Naive B cell (primary cell): ENCODE data around the gene TMOD4. TPM values are rescaled to one million over a fixed set of nuclear protein-coding genes. Genes with fewer than 3 reads are reported as not detected.

ENCODE experiments used
- ATAC-seq, 2 donors: fragments of 150-1000 bp; cut with Tn5 transposase; 2 replicates each; pipeline ENCODE4 v1.10.0; 2021; ENCODE audit warnings: low read depth in 2 of 2, mild to moderate bottlenecking in 2 of 2, moderate library complexity in 2 of 2
- DNase-seq: peaks from one replicate; pipeline ENCODE4 v3.0.0; 2022
- H3K27ac Mint-ChIP-seq, 6 donors: one replicate each; pipeline ENCODE4 v1.8.0; 2020 to 2022; ENCODE audit warnings: mild to moderate bottlenecking in 6 of 6, mixed read lengths in 6 of 6, moderate library complexity in 5 of 6, inconsistent platforms in 2 of 6
- H3K27me3 Mint-ChIP-seq, 3 donors: one replicate each; pipeline ENCODE4 v1.8.0; 2021 to 2022; ENCODE audit warnings: mixed read lengths in 3 of 3, mild to moderate bottlenecking in 1 of 3
- H3K36me3 Mint-ChIP-seq, 2 donors: one replicate each; pipeline ENCODE4 v1.8.0; 2020 to 2022; ENCODE audit warnings: mixed read lengths in 2 of 2, inconsistent platforms in 1 of 2, mild to moderate bottlenecking in 1 of 2
- H3K4me1 Mint-ChIP-seq, 3 donors: one replicate each; pipeline ENCODE4 v1.8.0; 2020 to 2022; ENCODE audit warnings: mixed read lengths in 3 of 3, inconsistent platforms in 1 of 3, mild to moderate bottlenecking in 1 of 3, moderate library complexity in 1 of 3
- H3K4me3 Mint-ChIP-seq, 8 donors: one replicate each; pipeline ENCODE4 v1.8.0; 2020 to 2022; ENCODE audit warnings: mild to moderate bottlenecking in 8 of 8, mixed read lengths in 8 of 8, moderate library complexity in 8 of 8, inconsistent platforms in 2 of 8
- H3K9me3 Mint-ChIP-seq, 7 donors: one replicate each; pipeline ENCODE4 v1.8.0; 2020 to 2022; ENCODE audit warnings: mixed read lengths in 7 of 7, mild to moderate bottlenecking in 5 of 7, inconsistent platforms in 2 of 7, moderate library complexity in 1 of 7
- polyA plus RNA-seq, 6 donors: library from polyadenylated mRNA; unstranded; fragments of 300-500 nt; fragmentation: Illumina TruSeq; gene quantifications; one replicate each; pipeline ENCODE4 v1.2.3, GENCODE V29; 2021; ENCODE audit warnings: low read depth in 6 of 6

The TMOD4 gene
- polyA plus RNA-seq, 6 donors from 2014 or later, result 0.32 to 1.2 (median 0.53) TPM; not detected in 3

DNA sequence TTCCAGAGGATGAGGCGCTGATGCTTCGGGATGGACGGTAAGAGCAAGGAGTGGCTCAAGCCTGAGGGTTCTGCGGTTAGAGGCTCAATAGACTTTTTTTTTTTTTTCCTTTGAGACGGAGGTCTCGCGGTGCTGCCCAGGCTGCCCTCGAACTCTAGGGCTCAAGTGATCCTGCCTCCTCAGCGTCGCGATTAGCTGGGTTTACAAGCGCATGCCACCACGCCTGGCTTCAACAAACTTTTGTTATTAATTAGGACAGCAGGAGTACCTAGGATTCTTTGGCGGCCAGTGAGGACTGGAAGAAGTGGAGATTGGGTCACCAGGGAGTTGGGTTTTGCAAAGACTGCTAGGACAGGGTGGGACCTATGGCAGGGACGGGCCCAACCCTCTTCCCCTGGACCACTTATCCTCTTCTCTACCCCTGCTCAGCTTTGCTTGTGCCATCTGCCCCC, 9.2 kb downstream of the TMOD4 start:
- no peak for ATAC-seq
- peaks cover 29 to 39% (median 34%) of the 10 kb centered on the region in 3 donors for H3K4me1 Mint-ChIP-seq
- H3K27me3 Mint-ChIP-seq, result no peaks in the 10 kb centered on the region
- H3K4me3 Mint-ChIP-seq, result peak overlapping the region; percentile 81 to 98 (median 94)
- H3K9me3 Mint-ChIP-seq, result no peaks in the 10 kb centered on the region
- DNase-seq, result no peak
- H3K36me3 Mint-ChIP-seq, result peaks cover 7 to 9% of the 10 kb centered on the region in 2 donors
- H3K27ac Mint-ChIP-seq, result peak overlapping the region; percentile 62 to 97 (median 95)

DNA sequence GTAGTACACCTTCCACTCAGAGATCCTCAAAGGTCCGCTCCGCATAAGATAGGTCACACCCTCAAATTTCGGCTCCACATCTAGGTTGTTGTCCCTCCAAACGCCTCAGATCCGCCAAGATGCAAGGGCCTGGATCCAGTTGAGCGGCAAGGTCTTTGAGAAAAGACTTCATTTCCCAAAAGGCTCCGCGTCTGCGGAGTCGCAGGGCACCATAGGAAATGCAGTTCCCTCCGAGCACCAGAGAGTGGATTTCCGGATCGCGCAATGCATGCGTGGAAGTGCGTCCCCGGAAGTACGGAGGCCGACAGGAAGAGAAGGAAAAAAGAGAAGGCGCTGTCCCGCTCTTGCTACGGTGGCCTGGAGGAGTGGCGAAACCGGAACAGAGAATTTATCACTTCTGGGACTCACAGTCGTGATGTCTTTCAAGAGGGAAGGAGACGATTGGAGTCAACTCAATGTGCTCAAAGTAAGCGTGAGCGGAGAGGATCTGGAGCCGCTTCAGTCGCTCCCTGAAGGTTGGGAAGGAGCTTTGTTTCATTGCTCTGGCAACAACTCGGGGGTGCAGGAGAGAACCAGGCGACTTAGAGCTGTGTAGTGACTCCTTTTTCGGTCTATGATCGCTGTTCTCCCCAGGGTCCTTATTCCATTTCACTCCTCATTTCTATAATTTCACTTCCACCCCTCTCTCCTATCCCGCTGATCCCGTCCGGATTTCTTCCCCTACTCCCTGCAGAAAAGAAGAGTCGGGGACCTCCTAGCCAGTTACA, 9.9 kb downstream of the TMOD4 start, which contains the start of the genes LYSMD1 and SCNM1:
LYSMD1 (minus strand) TSS at position 165 of the 767 bp plus-strand sequence. CDS start 644 bp downstream, outside the sequence.
SCNM1 (plus strand) TSS at position 407 of the 767 bp plus-strand sequence; CDS start at position 416, 9 bp downstream.
- DNase-seq (peak; percentile 97), ATAC-seq (peak; percentile 97)
- Mint-ChIP-seq H3K4me1 (peaks cover 29 to 42% (median 34%) of the 10 kb centered on the region in 3 donors), H3K4me3 (peak within 1 kb of the TSS; percentile 81 to 98 (median 94)), H3K27me3 (no peaks in the 10 kb centered on the region), H3K27ac (peak within 1 kb of the TSS; percentile 62 to 97 (median 95)), H3K36me3 (peaks cover 7 to 9% of the 10 kb centered on the region in 2 donors), H3K9me3 (no peaks in the 10 kb centered on the region)

DNA sequence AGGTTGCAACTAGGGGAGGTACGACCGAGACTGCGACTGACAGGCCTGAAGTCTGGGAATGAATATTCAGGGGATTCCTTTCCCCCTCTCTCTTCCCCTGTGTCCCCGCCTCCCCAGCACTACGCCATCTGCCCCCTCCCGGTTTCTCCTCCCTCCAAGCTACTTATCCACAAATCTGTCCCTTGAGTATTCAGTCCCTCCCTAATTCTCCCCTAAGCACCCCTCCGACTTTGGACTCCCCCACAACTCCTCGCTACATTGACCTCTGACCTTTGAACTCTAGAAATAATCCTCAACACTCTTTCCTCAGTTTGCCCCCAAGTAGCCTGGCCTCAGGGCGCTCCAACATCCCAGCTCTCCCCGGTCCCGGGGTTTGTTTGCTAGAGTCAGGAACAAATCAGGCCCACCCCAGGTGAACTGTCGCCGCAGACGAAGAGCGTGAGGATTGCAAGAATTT, 10.5 kb downstream of the TMOD4 start:
- Mint-ChIP-seq H3K4me3 (peak overlapping the region; percentile 81 to 98 (median 94)), H3K27me3 (no peaks in the 10 kb centered on the region), H3K36me3 (peaks cover 4 to 9% of the 10 kb centered on the region in 2 donors), H3K4me1 (peaks cover 29 to 46% (median 34%) of the 10 kb centered on the region in 3 donors), H3K27ac (peak overlapping the region in 5 of 6 donors; percentile 62 to 97 (median 94)), H3K9me3 (no peaks in the 10 kb centered on the region)
- ATAC-seq (no peak), DNase-seq (no peak)

DNA sequence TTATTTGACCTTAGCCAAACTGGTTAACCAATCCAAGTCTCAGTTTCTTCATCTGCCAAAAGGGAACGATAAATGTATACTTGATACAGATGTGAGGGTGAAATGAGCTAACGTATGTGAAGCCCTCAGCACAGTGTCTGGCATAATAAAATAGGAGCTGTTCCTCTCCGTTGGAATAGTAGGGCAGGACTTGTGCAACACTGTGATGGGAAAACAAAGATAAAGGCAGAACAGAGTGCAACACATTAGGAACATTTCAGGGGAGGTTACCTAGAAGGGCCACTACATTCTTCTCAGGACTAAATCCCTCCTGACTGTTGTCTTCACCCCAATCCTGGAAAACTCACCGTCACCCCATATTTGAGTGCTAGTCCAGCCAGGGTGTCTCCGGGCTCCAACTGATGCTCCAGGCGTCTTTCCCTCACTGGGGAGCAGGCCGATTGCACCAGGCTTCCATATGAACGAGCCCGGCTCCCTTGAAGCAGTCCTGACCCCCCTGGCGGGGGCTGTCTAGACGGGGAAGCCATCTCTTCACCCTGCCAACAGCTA, 11.0 kb downstream of the TMOD4 start:
- no peak for ATAC-seq
- peaks cover 29 to 49% (median 35%) of the 10 kb centered on the region in 3 donors for H3K4me1 Mint-ChIP-seq
- DNase-seq, result no peak
- peak overlapping the region; percentile 45 to 98 (median 94) for H3K4me3 Mint-ChIP-seq
- no peaks in the 10 kb centered on the region for H3K27me3 Mint-ChIP-seq
- peak overlapping the region in 3 of 6 donors; percentile 19 to 97 (median 67) for H3K27ac Mint-ChIP-seq
- H3K9me3 Mint-ChIP-seq, result no peaks in the 10 kb centered on the region
- H3K36me3 Mint-ChIP-seq, result peaks cover 4 to 9% of the 10 kb centered on the region in 2 donors

DNA sequence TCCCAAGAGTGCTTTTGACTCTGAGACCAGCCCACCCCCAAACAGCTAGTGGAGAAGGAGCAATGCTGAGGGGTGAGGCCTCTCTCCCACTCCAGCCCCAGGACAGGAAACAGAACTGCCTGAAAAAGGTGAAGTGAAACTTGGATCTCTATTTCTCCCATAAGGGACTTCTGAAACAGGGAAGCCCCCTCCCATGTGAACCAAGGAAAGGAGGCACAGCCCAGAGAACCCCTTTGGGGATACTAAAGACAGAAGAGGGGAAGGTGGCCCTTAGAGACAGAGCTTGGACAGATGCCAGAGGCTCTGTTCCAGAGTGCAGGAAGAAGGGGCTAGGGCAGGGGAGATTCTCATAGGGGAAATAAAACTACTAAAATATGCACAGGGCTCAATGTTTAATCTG, 16.4 kb downstream of the TMOD4 start:
- H3K36me3 Mint-ChIP-seq, result no peaks in the 10 kb centered on the region

DNA sequence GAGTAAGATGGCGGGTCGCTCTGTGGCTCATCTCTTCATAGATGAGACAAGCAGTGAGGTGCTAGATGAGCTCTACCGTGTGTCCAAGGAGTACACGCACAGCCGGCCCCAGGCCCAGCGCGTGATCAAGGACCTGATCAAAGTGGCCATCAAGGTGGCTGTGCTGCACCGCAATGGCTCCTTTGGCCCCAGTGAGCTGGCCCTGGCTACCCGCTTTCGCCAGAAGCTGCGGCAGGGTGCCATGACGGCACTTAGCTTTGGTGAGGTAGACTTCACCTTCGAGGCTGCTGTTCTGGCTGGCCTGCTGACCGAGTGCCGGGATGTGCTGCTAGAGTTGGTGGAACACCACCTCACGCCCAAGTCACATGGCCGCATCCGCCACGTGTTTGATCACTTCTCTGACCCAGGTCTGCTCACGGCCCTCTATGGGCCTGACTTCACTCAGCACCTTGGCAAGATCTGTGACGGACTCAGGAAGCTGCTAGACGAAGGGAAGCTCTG, 17.0 kb downstream of the TMOD4 start:
- no peak for DNase-seq
- no peak for ATAC-seq
- Mint-ChIP-seq H3K4me3 (peak overlapping the region; percentile 37 to 100 (median 98)), H3K9me3 (no peaks in the 10 kb centered on the region), H3K4me1 (peaks cover 33 to 58% (median 48%) of the 10 kb centered on the region in 3 donors), H3K36me3 (no peaks in the 10 kb centered on the region), H3K27me3 (no peaks in the 10 kb centered on the region), H3K27ac (peak overlapping the region in 4 of 6 donors; percentile 85 to 90 (median 86))

More for the DNA sequence above, 16.4 kb downstream of the TMOD4 start:
- Mint-ChIP-seq H3K4me3 (peak overlapping the region; percentile 0 to 100 (median 52)), H3K27me3 (no peaks in the 10 kb centered on the region), H3K4me1 (peaks cover 33 to 58% (median 48%) of the 10 kb centered on the region in 3 donors), H3K27ac (peak overlapping the region in 5 of 6 donors; percentile 66 to 82 (median 78)), H3K9me3 (no peaks in the 10 kb centered on the region)
- DNase-seq (no peak), ATAC-seq (no peak)

DNA sequence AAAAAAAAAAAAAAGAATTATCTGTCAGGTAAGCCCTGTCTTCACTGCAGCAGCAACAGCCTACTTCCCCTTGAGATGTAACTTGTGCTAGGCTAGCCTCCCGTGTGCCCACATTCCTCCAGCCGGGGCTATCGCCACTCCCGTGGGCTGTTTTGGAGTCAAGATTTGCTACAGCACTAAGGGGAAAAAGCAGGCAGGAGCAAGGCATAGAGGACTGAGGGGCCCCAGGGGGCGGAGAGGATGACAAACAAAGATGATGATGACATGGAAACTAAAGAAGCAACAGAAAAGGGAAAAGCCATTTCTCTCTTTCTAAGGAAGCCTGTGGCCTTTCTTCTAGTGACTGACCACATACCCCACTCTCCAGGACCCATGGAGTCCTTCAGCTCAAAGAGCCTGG, 17.5 kb downstream of the TMOD4 start:
- Mint-ChIP-seq H3K4me3 (peak overlapping the region; percentile 93 to 100 (median 98)), H3K9me3 (no peaks in the 10 kb centered on the region), H3K27ac (peak overlapping the region in 5 of 6 donors; percentile 85 to 94 (median 87)), H3K27me3 (no peaks in the 10 kb centered on the region), H3K36me3 (no peaks in the 10 kb centered on the region), H3K4me1 (peaks cover 33 to 56% (median 48%) of the 10 kb centered on the region in 3 donors)
- DNase-seq (no peak), ATAC-seq (no peak)

DNA sequence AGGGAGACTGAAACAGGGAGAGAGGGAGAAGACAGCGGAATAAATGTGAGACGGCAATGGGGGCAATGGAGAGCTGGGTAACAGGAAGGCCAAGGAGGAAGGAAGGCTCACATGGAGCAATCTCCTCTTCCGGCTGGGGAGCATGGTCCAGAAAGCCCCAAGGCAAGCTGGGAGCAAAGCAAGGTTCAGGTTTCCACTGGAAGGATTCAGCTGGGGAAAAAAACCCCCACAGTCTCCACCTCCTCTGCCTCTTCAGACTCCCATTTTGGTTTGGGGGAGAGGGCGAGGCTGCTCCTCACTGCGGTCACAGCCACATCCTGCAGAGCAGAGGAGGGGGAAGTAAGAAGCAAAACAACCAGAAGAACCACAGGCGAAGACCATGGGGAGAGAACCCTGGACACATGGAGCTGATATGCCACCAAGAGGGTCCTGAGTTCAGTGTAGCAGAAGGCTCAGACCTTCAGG, 18.7 kb downstream of the TMOD4 start:
- Mint-ChIP-seq H3K27ac (peak overlapping the region; percentile 88 to 96 (median 92)), H3K27me3 (no peaks in the 10 kb centered on the region), H3K4me1 (peaks cover 29 to 51% (median 41%) of the 10 kb centered on the region in 3 donors), H3K4me3 (peak overlapping the region; percentile 93 to 100 (median 98)), H3K36me3 (no peaks in the 10 kb centered on the region), H3K9me3 (no peaks in the 10 kb centered on the region)
- DNase-seq (peak; percentile 39), ATAC-seq (peak; percentile 22 to 43)

DNA sequence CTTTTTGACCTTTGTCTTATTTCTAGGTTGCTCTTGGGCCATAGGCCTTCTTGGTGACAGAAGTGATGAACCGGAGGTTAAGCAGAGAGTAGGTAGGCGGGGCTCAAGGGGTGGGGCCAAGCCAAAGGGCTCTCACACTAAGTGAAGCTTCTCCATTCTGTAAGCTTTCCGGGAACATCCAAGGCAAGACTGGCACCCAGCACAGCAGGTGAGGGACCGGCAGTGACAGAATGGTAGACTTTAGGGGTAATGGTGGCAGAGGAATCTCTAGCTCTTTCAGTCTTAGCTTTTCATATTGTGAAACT, 19.3 kb downstream of the TMOD4 start, which contains the start of gene TNFAIP8L2:
TNFAIP8L2 (plus strand) TSS at position 135 of the 305 bp plus-strand sequence. CDS start 2,049 bp downstream, outside the sequence.
- ATAC-seq (peak; percentile 89), DNase-seq (peak; percentile 57)
- Mint-ChIP-seq H3K27ac (peak within 1 kb of the TSS; percentile 88 to 96 (median 92)), H3K4me1 (peaks cover 29 to 48% (median 41%) of the 10 kb centered on the region in 3 donors), H3K9me3 (no peaks in the 10 kb centered on the region), H3K4me3 (peak within 1 kb of the TSS; percentile 93 to 100 (median 98)), H3K27me3 (no peaks in the 10 kb centered on the region), H3K36me3 (no peaks in the 10 kb centered on the region)

DNA sequence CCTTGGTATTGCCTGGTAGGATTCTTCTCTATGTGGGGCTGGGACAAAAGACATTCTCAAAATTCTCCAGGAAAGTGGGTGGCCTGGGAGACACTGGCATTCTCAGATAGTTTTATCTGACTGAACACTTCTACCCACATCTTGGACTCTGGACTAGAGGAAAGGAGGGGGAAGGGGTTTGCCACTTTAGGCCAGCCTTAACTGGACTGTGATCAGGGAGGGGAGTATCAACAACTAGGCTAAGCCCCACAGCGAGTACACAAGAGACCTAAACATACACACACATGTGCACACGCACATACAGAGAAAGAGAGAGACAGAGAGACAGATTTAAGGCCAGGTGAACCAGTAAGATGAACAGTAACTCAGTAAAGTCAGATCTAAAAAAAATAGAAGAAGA, 28.1 kb downstream of the TMOD4 start:
- H3K4me1 Mint-ChIP-seq, result peaks cover 26 to 32% (median 29%) of the 10 kb centered on the region in 3 donors
- no peak for ATAC-seq
- no peaks in the 10 kb centered on the region for H3K9me3 Mint-ChIP-seq
- H3K27me3 Mint-ChIP-seq, result peaks cover 9 to 12% (median 11%) of the 10 kb centered on the region in 3 donors
- H3K27ac Mint-ChIP-seq, result no peak overlapping the region
- no peak for DNase-seq
- H3K4me3 Mint-ChIP-seq, result peak overlapping the region; percentile 22 to 98 (median 96)
- no peaks in the 10 kb centered on the region for H3K36me3 Mint-ChIP-seq

DNA sequence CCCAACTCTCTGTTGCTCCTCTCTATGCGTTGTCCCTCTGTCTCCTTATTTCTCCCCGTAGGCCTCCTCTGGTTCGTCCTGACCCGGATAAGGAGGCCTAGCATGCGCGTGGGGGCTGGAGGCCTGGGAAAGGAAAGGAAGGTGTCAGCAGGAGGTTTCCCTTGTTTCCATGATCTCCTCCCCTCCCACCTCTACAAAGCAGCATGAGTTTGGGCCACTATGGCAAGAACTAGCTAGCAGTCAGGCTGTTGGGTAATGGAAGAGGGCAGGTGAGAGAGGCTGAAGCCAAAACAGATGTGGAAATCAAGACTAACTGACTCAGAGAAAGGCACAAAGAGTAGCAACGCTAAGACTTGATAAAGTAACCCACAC, 28.7 kb downstream of the TMOD4 start:
- no peak for ATAC-seq
- peak overlapping the region; percentile 86 to 98 (median 97) for H3K4me3 Mint-ChIP-seq

DNA sequence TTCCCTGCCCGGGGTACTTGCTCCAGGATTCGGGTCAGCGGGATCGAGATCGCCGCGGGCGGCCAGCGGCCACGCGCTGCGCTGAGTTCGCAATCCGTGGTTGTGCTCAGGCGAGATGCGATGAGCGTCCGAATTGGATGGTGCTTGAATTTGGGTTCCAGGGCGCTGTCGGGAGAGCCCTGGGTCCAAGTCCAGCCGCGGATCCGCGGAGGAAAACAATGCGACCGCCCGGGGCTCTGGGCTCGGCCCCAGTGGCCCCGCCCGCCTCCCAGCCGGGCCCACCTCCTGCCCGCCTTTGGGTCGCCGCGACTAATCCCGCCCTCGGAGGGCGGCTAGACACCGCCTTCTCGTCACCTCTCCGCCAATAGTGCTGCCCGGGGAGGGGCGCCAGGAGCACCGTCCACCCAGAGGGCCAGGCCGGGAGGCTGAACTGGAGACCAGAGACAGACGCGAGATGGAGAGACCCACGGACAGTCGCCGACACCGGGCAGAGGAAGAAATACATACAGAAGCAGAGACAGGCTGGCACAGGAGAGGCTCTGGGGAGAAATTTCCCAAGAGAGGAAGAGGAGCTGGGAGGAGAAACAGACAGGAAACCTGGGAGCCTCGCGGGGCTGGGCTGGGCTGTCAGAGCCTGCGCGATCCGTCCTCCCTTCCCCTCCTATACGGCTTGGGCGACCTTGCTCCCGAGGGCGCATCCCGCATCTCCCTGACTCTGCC, 29.2 kb downstream of the TMOD4 start, which contains the start of gene SEMA6C:
SEMA6C (minus strand) TSS at position 220 of the 720 bp plus-strand sequence. CDS start 4,010 bp downstream, outside the sequence.
- H3K9me3 Mint-ChIP-seq, result no peaks in the 10 kb centered on the region
- peaks cover 9 to 12% (median 11%) of the 10 kb centered on the region in 3 donors for H3K27me3 Mint-ChIP-seq
- H3K4me1 Mint-ChIP-seq, result peaks cover 32 to 35% (median 34%) of the 10 kb centered on the region in 3 donors
- H3K36me3 Mint-ChIP-seq, result no peaks in the 10 kb centered on the region
- DNase-seq, result peak; percentile 84
- ATAC-seq, result peak; percentile 99
- H3K4me3 Mint-ChIP-seq, result peak within 1 kb of the TSS; percentile 86 to 98 (median 97)
- peak within 1 kb of the TSS in 5 of 6 donors; percentile 49 to 80 (median 78) for H3K27ac Mint-ChIP-seq

More for the DNA sequence above, 28.7 kb downstream of the TMOD4 start:
- H3K27ac Mint-ChIP-seq, result peak overlapping the region in 3 of 6 donors; percentile 49 to 76 (median 56)
- no peaks in the 10 kb centered on the region for H3K9me3 Mint-ChIP-seq
- H3K4me1 Mint-ChIP-seq, result peaks cover 31 to 34% (median 34%) of the 10 kb centered on the region in 3 donors
- H3K36me3 Mint-ChIP-seq, result no peaks in the 10 kb centered on the region
- peaks cover 9 to 12% (median 11%) of the 10 kb centered on the region in 3 donors for H3K27me3 Mint-ChIP-seq
- no peak for DNase-seq
